ENCODE data around the gene MARCHF3. TPM values are rescaled to one million over a fixed set of nuclear protein-coding genes. Genes with fewer than 3 reads are reported as not detected.

The MARCHF3 gene
- total and polyA plus RNA-seq, 2 of the 13 experiments (the other 11 are each of a cell fraction or from before 2014, with no cell fraction given), result 4.8 to 11.9 TPM

- CTCF ChIA-PET (ENCODE audit: low intra/inter-chr PET ratio, low total read pairs), result no interaction called here
- 54% methylated on average over 1 of the region's 1 CpG for WGBS (ENCODE audit: low lambda C conversion rate)
- no peaks in the 10 kb centered on the region for H3K27me3 ChIP-seq (ENCODE audit: control insufficient read depth in 1 of 2, insufficient read depth in 2 of 2, low read length in 2 of 2)
- TF ChIP-seq NFRKB (IDR thresholded peaks at IDR 0.05) (no peak), NFKB2 (CRISPR knock-in tag; IDR thresholded peaks at IDR 0.05; ENCODE audit: borderline replicate concordance) (no peak), SYNCRIP (IDR thresholded peaks at IDR 0.05; ENCODE audit: insufficient read depth, low read depth, low read length) (no peak), NFE2L2 (IDR thresholded peaks at IDR 0.05; ENCODE audit: low read length) (no peak), FOXK1 (CRISPR knock-in tag; IDR thresholded peaks at IDR 0.05; ENCODE audit: borderline replicate concordance, low read depth) (no peak), CSRNP2 (CRISPR knock-in tag; conservative IDR thresholded peaks at IDR 0.05; ENCODE audit: low read depth) (no peak), ZBTB8A (CRISPR knock-in tag; IDR thresholded peaks at IDR 0.05; ENCODE audit: borderline replicate concordance, low read depth) (no peak), ZNF30 (CRISPR knock-in tag; IDR thresholded peaks at IDR 0.05) (no peak), MEF2D (CRISPR knock-in tag; IDR thresholded peaks at IDR 0.05) (no peak)
- TF ChIP-seq, protein P1, sequence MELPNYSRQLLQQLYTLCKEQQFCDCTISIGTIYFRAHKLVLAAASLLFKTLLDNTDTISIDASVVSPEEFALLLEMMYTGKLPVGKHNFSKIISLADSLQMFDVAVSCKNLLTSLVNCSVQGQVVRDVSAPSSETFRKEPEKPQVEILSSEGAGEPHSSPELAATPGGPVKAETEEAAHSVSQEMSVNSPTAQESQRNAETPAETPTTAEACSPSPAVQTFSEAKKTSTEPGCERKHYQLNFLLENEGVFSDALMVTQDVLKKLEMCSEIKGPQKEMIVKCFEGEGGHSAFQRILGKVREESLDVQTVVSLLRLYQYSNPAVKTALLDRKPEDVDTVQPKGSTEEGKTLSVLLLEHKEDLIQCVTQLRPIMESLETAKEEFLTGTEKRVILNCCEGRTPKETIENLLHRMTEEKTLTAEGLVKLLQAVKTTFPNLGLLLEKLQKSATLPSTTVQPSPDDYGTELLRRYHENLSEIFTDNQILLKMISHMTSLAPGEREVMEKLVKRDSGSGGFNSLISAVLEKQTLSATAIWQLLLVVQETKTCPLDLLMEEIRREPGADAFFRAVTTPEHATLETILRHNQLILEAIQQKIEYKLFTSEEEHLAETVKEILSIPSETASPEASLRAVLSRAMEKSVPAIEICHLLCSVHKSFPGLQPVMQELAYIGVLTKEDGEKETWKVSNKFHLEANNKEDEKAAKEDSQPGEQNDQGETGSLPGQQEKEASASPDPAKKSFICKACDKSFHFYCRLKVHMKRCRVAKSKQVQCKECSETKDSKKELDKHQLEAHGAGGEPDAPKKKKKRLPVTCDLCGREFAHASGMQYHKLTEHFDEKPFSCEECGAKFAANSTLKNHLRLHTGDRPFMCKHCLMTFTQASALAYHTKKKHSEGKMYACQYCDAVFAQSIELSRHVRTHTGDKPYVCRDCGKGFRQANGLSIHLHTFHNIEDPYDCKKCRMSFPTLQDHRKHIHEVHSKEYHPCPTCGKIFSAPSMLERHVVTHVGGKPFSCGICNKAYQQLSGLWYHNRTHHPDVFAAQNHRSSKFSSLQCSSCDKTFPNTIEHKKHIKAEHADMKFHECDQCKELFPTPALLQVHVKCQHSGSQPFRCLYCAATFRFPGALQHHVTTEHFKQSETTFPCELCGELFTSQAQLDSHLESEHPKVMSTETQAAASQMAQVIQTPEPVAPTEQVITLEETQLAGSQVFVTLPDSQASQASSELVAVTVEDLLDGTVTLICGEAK (IDR thresholded peaks at IDR 0.05), result no peak
- TF ChIP-seq, protein P1 (CRISPR knock-in tag; IDR thresholded peaks at IDR 0.05), result no peak
- TF ChIP-seq, protein P2, sequence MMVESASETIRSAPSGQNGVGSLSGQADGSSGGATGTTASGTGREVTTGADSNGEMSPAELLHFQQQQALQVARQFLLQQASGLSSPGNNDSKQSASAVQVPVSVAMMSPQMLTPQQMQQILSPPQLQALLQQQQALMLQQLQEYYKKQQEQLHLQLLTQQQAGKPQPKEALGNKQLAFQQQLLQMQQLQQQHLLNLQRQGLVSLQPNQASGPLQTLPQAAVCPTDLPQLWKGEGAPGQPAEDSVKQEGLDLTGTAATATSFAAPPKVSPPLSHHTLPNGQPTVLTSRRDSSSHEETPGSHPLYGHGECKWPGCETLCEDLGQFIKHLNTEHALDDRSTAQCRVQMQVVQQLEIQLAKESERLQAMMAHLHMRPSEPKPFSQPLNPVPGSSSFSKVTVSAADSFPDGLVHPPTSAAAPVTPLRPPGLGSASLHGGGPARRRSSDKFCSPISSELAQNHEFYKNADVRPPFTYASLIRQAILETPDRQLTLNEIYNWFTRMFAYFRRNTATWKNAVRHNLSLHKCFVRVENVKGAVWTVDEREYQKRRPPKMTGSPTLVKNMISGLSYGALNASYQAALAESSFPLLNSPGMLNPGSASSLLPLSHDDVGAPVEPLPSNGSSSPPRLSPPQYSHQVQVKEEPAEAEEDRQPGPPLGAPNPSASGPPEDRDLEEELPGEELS (CRISPR knock-in tag; IDR thresholded peaks at IDR 0.05), result no peak
Measured at GRCh38 chr5:127060470-127060985, 30.2 kb upstream of the MARCHF3 start.

More at GRCh38 chr5:127060470-127060985, 30.2 kb upstream of the MARCHF3 start:
- no TSS peak for BruUV-seq (replicated peaks)
- DNase-seq (ENCODE audit: low spot score) (no peak), FAIRE-seq (no peak), ATAC-seq (no peak)
- peaks cover 0 to 8% of the 10 kb centered on the region in 2 experiments; a peak in 2 of 5 replicates for H3K36me3 ChIP-seq (replicated peaks in 1 of 2; ENCODE audit: control insufficient read depth in 1 of 2, insufficient read depth in 2 of 2, low read length in 2 of 2)
- no peak overlapping the region for H2AFZ ChIP-seq (ENCODE audit: low read length)
- H3K4me1 ChIP-seq (ENCODE audit: insufficient read depth, low read length), result no peaks in the 10 kb centered on the region
- in situ Hi-C loops (cut with HindIII; ENCODE audit: extremely low pct_ligation_motif_present, low pct_unique_long_range_greater_than_20kb), result no loop called here
- H3K79me2 ChIP-seq (ENCODE audit: insufficient read depth, low read length), result no peaks in the 10 kb centered on the region
- H3K27ac ChIP-seq (ENCODE audit: extremely low read length, insufficient read depth, low read length), result no peak overlapping the region
- intact Hi-C loops (cut with micrococcal nuclease; ENCODE audit: unreplicated experiment), result no loop called here
- H4K20me1 ChIP-seq (ENCODE audit: insufficient read depth, low read length), result no peaks in the 10 kb centered on the region
- no peak overlapping the region for H3K9ac ChIP-seq (ENCODE audit: insufficient read depth, low read depth, low read length)
- H3K4me3 ChIP-seq (replicated peaks in 1 of 3; ENCODE audit: insufficient read depth in 1 of 3, low read depth in 2 of 3, low read length in 3 of 3), result no peak overlapping the region
- H3K4me2 ChIP-seq (ENCODE audit: low read depth, low read length), result no peak overlapping the region
- no peaks in the 10 kb centered on the region for H3K9me3 ChIP-seq (ENCODE audit: low read length)
- POLR2A ChIA-PET, result no interaction called here
